HG03354 (cell line): ENCODE results near the gene MRPL23.
"Not testable (repeated sequence)": the region's sequence is repeated elsewhere in the genome, so short reads cannot be mapped to it uniquely, and the experiment has no call there.

Experiments
- ATAC-seq: cut with Tn5 transposase; IDR thresholded peaks from one replicate; pipeline ENCODE4 v1.9.1; 2021; ENCODE audit warnings: mild to moderate bottlenecking; ENCODE audit not compliant: unreplicated experiment, poor library complexity, severe bottlenecking

MRPL23 gene

GRCh38 chr11:1932105-1932480, 15.0 kb upstream of the MRPL23 start:
- no peak for ATAC-seq

GRCh38 chr11:1932681-1933080, 14.5 kb upstream of the MRPL23 start:
- no peak for ATAC-seq

GRCh38 chr11:1933416-1934334, 13.5 kb upstream of the MRPL23 start:
- ATAC-seq, result no peak

- ATAC-seq, result no peak
Observed at GRCh38 chr11:1934335-1935155, 12.6 kb upstream of the MRPL23 start.

- ATAC-seq, result no peak
Observed at GRCh38 chr11:1935156-1936071, 11.7 kb upstream of the MRPL23 start.

GRCh38 chr11:1936072-1936780, 10.9 kb upstream of the MRPL23 start:
- no peak for ATAC-seq

- no peak for ATAC-seq
Observed at GRCh38 chr11:1936781-1937615, 10.1 kb upstream of the MRPL23 start.

GRCh38 chr11:1937616-1938342, 9.4 kb upstream of the MRPL23 start:
- no peak for ATAC-seq

- no peak for ATAC-seq
Observed at GRCh38 chr11:1938343-1939005, 8.7 kb upstream of the MRPL23 start.

- ATAC-seq, result no peak
Observed at GRCh38 chr11:1939006-1939625, 8.0 kb upstream of the MRPL23 start.

- ATAC-seq, result not testable (repeated sequence)
Observed at GRCh38 chr11:1939788-1940187, 7.3 kb upstream of the MRPL23 start.

- ATAC-seq, result no peak
Observed at GRCh38 chr11:1942558-1943260, 4.4 kb upstream of the MRPL23 start.

GRCh38 chr11:1943576-1943975, 3.6 kb upstream of the MRPL23 start:
- no peak for ATAC-seq

GRCh38 chr11:1943977-1944376, 3.2 kb upstream of the MRPL23 start:
- no peak for ATAC-seq

- peak; percentile 42 for ATAC-seq
Observed at GRCh38 chr11:1947592-1948237, 583 bp downstream of the MRPL23 start.

- no peak for ATAC-seq
Observed at GRCh38 chr11:1948389-1948788, 1.3 kb downstream of the MRPL23 start.
